NOMO-1 treated with dmso at 0.1 percent for 144 hours (cell line): ENCODE measurements around the gene MLLT3.

Experiments used
- DNase-seq: peaks from one replicate; lab custom pipeline; 2025; ENCODE audit not compliant: unreplicated experiment; lab: John Stamatoyannopoulos, UW

Gene MLLT3

DNA sequence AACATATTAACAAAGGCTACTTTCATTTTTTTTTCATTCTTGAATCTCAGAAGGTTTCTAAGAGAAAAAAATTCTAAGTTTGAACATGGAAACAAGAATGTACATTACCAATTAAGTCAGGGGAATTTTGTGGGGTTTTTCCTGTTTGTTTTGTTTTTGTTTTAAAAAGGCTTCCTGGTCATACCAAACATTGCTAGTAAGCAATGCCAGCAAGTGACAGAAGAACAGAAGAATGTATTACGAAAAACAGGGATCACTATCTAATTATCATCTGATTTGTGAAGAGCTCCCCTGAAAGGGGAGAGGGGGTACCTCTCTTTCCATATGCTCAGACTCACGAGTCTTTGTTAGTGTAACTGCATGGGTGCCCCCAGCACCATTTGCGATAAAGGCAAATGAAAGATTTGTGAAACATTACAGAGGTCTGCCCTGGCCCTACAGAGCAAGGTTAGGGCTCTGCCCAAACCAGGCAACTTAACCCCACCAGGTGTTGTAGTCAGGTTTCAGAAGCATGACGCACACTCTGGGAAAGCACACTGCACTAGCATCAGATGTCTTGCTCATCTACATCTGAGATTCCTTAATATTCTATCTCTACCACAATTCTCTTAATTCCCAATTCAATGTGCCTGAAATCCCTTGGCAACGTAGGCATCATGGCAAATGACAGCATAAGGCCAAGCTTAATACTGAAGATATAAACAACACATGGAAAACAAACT lies 268.2 kb downstream of the MLLT3 start:
- DNase-seq: no peak

GRCh38 chr9:20353524-20353923 lies 268.8 kb downstream of the MLLT3 start:
- no peak for DNase-seq

GRCh38 chr9:20352591-20352990 lies 269.7 kb downstream of the MLLT3 start:
- DNase-seq: no peak

DNA sequence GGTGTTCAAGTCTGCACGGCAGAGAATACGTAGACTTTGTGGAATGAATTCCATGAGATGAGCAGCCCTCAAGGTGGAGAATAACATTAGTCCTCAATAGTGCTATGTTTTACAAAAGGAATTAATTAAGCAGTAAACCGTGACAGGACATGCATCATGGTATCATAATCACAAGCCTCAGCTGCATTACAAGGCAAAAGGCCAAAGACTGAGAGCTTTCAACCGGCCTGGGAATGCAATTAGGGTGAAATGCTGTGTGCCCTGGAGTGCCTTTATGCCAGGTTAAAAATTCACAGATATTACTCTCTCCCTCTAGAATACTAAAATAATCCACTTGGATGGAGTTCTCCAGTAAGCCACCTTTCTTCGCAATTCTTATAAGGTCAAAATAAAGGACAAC lies 270.6 kb downstream of the MLLT3 start:
- no peak for DNase-seq

GRCh38 chr9:20349568-20349967 lies 272.7 kb downstream of the MLLT3 start:
- no peak for DNase-seq

DNA sequence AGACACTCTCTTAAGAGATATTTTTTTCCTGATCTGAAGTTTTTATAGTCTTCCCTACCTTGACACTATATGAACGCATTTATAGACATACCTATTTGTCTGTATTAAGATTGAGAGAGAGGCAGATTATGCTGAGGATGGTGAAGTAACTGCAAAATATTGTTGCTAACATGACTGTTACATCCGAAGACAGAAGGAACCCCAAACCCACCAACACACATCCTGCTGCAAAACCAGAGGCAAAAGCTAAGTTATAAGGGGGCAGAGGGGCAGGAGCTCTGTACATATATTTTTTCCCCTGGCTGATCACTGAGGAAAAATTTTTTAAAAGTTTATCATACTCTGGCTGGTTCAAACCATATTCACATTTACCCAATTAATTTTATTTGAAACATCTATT lies 279.0 kb downstream of the MLLT3 start:
- no peak for DNase-seq

DNA sequence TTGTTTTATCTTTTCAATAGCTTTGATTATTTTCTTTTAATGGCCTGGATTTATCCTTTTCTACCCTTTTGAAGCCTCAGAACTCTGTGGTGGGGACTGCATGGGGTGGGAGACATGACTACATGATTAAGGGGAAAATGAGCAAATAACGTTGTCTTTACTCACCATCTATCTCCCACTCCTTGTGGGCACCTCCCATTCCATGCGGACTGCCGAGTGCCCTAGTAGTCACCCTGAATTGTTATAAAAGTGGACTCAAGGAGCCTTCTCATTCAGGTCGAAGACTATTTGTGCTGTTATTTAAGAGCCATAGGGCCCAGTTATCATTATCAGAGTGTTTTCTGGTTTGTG lies 281.8 kb downstream of the MLLT3 start:
- DNase-seq: no peak

DNA sequence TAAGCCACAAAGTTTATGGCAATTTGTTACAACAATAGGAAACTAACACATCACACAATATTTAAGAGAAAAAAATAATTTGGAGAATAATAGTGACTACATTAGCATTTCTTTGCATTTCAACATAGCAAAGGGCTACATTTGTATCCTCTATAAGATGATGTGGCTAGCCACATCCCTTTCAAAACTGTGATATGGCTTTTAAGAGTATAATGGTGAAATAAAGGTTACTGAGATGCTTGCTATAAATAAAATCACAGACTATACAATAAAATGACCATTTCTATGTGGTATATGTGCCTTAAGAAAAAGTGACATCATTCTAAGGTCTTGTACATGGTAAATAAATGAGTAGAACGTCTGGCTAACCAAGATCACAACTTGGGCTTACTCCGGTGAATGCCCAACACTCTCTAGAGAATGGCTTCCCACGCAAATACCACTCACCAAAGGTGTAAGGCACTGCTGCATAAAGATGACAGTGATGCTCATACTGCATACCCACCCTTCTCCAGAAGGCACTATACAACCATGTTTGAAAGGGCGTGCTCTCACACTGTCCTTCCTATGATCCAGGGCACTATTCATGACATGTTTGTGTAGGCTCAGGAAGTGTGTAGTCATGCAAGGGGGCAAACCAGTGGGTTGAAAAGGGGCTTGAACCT lies 286.5 kb downstream of the MLLT3 start:
- no peak for DNase-seq

- DNase-seq: no peak
Measured at GRCh38 chr9:20333991-20334390, 288.3 kb downstream of the MLLT3 start.

DNA sequence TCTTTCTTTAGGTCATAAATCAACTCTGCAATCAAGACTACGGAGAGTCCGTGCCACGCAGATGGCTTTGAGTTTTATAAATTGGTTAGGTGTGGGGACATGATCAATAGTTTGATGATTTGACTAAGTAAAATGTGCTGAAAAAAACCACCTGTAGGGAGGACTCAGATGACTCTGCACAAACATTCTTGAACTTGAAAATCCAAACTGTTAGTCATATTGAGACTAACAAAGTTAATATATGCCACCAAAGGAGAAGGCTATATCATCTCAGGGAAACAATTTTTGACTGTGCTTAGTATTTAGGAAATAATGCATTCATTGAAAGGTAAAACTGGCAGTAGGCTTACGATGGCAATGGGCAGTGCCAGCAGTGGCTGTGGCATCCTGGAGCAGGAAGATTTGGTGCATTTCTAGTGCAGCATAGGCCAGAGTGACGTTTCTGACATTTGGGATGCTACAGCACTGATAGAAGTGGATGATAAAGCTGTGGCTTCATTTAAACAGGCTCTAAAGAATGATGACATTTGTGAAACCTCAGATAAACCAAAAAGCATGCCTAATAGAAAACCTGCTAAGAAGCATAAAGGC lies 291.1 kb downstream of the MLLT3 start:
- no peak for DNase-seq

DNA sequence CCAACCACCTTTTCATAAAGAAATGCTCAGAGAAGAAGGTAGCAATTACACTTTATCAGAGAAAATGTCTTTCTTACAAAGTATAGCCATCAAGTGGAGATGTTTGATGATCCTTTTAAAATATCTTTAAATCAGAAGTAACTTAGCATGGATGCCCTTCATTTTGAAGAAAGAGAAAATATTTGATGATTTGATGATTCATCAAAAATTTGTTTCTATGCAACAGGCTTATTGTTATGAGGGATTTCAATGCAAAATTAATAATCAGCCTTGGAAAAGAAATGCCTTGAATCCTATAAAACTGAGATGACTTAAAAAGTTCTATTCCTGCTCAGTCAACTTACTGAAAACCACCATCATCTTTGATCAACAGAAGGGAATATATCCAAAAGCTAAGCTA lies 291.6 kb downstream of the MLLT3 start:
- no peak for DNase-seq

- DNase-seq: no peak
Measured at GRCh38 chr9:20326516-20326915, 295.8 kb downstream of the MLLT3 start.

DNA sequence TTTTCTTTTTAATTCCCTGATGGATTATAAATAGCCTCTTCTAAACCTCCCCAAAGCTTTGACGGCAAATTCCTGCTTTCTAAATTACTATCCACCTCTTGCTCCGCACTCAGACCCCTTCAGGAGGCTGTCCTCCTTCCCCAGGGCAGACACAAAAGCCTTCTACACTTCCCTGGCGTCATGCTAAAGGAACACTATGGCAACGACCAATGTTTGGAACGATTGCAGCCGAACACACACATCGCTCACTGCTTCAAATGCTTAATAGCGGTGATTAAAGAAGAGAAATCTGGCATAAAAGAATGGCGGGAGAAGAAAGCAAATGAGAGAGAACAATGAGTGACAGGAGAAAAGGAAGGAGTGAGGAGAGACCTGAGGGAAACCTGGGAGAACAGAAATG lies 297.3 kb downstream of the MLLT3 start:
- no peak for DNase-seq

DNA sequence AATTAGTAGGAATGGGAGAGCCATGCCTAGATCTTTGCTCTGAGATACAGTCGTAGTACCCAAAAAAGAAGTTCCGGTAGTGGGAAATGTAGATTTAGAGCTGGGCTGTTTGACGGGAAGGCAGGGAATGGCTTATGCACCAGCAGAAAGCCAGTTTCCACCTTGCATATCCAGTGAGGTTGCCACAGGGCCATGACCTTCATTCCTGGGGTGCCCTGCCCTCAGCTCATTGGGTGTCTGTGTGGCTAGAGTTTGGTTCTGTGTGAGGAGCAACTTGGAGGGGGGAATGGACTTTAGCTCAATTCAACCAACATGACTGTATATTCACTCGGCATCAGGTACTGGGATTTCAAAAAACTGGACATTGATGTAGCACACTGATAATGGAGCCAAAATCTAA lies 300.1 kb downstream of the MLLT3 start:
- no peak for DNase-seq

GRCh38 chr9:20321423-20322082 lies 300.7 kb downstream of the MLLT3 start:
- DNase-seq: no peak

DNA sequence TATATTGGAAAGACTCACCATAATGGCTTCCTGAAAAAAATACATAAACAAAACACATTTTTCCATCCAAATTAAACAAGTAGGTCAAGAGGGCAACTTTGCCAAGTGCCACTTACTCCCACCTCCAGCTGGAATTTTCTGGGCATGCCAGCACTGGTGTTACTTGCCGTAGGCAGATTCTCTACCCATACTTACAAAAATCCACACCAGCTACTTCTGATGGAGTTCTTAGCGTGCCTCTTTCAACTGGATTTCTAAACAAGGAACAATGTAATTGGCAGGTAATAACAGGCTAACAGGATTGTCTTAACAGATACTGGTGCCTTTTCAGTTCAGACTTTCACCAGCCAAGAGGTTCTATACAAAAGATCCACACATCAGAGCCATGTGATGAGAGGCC lies 301.4 kb downstream of the MLLT3 start:
- no peak for DNase-seq

DNA sequence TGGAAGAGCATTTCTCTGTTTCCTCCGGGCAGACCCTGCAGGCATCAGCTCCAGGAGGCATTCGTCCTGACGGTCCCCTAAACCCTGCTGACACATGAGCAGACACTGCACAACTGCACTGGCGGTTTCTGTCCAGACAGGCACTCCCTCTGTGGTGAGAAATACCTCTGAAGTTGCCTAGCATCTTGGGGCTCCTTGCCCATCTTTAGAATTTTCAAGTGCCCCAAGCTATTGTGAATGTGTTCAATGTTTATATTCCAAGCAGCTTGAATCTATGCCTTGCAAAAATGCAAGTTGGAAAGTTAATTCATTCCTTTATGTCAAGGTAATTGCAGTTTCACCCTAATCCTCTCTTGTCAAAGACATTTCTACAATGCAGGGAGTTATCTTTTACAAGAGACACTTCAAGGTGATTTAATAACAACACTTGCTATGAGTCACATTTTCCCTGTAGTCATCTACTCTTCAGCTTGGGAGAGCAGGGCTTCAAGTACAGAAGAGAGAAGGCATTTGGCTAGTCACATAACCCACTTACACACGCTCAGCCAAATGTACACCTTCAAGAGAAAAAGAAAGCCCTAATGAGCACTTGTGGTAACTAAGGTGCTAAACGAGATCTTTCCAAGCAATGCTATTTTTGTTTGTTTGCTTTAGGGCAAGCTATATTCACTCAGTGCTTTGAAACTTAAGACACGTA lies 302.5 kb downstream of the MLLT3 start:
- no peak for DNase-seq

- no peak for DNase-seq
Measured at GRCh38 chr9:20319241-20319640, 303.1 kb downstream of the MLLT3 start.

- DNase-seq: no peak
Measured at GRCh38 chr9:20317701-20318100, 304.6 kb downstream of the MLLT3 start.

GRCh38 chr9:20316372-20316771 lies 305.9 kb downstream of the MLLT3 start:
- no peak for DNase-seq

GRCh38 chr9:20315677-20316076 lies 306.6 kb downstream of the MLLT3 start:
- no peak for DNase-seq
